ENCODE data around the gene LGI4.

Gene LGI4

DNA sequence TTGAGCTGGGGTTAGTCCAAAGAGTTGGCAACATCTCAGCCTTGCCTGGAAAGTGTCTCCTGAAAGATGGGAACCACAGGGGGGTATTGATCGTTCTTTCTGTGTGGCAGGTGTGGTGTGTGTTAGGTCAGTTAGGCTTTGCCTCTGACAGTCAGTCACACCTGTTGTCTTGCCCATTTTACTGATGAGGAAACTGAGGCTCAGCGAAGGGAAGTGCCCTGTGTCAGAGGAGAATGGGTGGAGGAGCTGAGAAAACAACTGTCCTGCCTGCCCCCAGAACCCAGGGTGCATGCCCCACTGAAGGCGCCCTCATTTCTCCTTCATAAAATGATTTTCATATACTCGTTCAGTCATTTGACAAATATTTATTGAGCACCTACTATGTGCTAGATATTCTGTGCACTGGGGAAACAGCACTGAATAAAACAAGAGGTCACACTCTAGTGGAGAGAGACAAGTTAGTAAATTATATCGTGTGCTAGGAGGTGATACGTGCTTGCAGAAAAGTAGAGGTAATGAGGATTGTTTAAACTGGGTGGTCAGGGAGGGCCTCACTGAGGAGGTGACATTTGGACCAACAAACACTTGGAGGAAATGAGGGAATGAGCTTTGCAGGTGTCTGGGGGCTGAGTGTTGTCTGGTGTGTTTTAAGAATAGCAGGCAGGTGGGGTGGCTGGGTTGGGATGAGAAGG lies 21.3 kb upstream of the LGI4 start:
- Histone ChIP-seq H3K27ac (replicated peaks) (peak overlapping the region; percentile 90; the same call in 1 of the 2 replicates), H3K27me3 (ENCODE audit: insufficient read depth, poor library complexity, severe bottlenecking) (no peaks in the 10 kb centered on the region), H3K4me3 (replicated peaks; ENCODE audit: insufficient read depth, low read length) (peak overlapping the region; percentile 88)
- no peak for DNase-seq (ENCODE audit: low read depth in 1 of 2, low spot score in 1 of 2)
- no peak for TF ChIP-seq GABPA (IDR thresholded peaks at IDR 0.05; ENCODE audit: low read depth)
- TF ChIP-seq, protein P1, sequence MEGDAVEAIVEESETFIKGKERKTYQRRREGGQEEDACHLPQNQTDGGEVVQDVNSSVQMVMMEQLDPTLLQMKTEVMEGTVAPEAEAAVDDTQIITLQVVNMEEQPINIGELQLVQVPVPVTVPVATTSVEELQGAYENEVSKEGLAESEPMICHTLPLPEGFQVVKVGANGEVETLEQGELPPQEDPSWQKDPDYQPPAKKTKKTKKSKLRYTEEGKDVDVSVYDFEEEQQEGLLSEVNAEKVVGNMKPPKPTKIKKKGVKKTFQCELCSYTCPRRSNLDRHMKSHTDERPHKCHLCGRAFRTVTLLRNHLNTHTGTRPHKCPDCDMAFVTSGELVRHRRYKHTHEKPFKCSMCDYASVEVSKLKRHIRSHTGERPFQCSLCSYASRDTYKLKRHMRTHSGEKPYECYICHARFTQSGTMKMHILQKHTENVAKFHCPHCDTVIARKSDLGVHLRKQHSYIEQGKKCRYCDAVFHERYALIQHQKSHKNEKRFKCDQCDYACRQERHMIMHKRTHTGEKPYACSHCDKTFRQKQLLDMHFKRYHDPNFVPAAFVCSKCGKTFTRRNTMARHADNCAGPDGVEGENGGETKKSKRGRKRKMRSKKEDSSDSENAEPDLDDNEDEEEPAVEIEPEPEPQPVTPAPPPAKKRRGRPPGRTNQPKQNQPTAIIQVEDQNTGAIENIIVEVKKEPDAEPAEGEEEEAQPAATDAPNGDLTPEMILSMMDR (IDR thresholded peaks at IDR 0.05; ENCODE audit: insufficient read depth, low read length): no peak
- TF ChIP-seq, protein P2, sequence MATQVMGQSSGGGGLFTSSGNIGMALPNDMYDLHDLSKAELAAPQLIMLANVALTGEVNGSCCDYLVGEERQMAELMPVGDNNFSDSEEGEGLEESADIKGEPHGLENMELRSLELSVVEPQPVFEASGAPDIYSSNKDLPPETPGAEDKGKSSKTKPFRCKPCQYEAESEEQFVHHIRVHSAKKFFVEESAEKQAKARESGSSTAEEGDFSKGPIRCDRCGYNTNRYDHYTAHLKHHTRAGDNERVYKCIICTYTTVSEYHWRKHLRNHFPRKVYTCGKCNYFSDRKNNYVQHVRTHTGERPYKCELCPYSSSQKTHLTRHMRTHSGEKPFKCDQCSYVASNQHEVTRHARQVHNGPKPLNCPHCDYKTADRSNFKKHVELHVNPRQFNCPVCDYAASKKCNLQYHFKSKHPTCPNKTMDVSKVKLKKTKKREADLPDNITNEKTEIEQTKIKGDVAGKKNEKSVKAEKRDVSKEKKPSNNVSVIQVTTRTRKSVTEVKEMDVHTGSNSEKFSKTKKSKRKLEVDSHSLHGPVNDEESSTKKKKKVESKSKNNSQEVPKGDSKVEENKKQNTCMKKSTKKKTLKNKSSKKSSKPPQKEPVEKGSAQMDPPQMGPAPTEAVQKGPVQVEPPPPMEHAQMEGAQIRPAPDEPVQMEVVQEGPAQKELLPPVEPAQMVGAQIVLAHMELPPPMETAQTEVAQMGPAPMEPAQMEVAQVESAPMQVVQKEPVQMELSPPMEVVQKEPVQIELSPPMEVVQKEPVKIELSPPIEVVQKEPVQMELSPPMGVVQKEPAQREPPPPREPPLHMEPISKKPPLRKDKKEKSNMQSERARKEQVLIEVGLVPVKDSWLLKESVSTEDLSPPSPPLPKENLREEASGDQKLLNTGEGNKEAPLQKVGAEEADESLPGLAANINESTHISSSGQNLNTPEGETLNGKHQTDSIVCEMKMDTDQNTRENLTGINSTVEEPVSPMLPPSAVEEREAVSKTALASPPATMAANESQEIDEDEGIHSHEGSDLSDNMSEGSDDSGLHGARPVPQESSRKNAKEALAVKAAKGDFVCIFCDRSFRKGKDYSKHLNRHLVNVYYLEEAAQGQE (IDR thresholded peaks at IDR 0.05; ENCODE audit: insufficient replicate concordance, low read depth): no peak
- no peak for TF ChIP-seq SPI1 (IDR thresholded peaks at IDR 0.05; ENCODE audit: borderline replicate concordance, low read depth)
- no peak for TF ChIP-seq POLR2AphosphoS5 (IDR thresholded peaks at IDR 0.05; ENCODE audit: low read depth)

DNA sequence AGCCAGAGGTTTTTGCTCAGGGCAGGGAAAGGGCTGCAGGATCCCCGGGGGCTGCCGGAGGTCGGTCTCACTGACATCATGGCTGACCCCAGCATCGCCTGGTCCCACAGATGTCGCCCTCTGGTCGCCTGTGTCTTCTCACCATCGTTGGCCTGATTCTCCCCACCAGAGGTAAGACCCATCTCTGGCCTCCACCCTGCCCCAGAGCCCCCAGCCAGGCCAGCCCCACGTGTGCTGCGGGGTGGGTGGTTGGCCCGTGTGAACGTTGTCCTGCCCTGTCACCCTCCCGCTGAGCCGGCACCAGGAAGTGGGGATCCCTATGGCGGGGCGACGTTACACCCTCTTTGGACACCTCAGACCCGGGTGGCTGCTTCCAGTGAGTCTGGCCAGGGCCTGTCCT lies 20.6 kb upstream of the LGI4 start:
- peak overlapping the region; percentile 90 for H3K27ac ChIP-seq (replicated peaks)
- no peaks in the 10 kb centered on the region for H3K27me3 ChIP-seq (ENCODE audit: insufficient read depth, poor library complexity, severe bottlenecking)
- TF ChIP-seq, protein P1 (IDR thresholded peaks at IDR 0.05; ENCODE audit: insufficient read depth, low read length): no peak
- no peak for TF ChIP-seq GABPA (IDR thresholded peaks at IDR 0.05; ENCODE audit: low read depth)
- TF ChIP-seq, protein P2 (IDR thresholded peaks at IDR 0.05; ENCODE audit: insufficient replicate concordance, low read depth): peak; percentile 11
- 0 out of 2 replicates have a peak, but pooled peaks have one; percentile 7 for TF ChIP-seq POLR2AphosphoS5 (IDR thresholded peaks at IDR 0.05; ENCODE audit: low read depth)
- H3K4me3 ChIP-seq (replicated peaks; ENCODE audit: insufficient read depth, low read length): peak overlapping the region; percentile 88
- peak in 1 of 2 experiments; percentile 33 for DNase-seq (ENCODE audit: low read depth in 1 of 2, low spot score in 1 of 2)

DNA sequence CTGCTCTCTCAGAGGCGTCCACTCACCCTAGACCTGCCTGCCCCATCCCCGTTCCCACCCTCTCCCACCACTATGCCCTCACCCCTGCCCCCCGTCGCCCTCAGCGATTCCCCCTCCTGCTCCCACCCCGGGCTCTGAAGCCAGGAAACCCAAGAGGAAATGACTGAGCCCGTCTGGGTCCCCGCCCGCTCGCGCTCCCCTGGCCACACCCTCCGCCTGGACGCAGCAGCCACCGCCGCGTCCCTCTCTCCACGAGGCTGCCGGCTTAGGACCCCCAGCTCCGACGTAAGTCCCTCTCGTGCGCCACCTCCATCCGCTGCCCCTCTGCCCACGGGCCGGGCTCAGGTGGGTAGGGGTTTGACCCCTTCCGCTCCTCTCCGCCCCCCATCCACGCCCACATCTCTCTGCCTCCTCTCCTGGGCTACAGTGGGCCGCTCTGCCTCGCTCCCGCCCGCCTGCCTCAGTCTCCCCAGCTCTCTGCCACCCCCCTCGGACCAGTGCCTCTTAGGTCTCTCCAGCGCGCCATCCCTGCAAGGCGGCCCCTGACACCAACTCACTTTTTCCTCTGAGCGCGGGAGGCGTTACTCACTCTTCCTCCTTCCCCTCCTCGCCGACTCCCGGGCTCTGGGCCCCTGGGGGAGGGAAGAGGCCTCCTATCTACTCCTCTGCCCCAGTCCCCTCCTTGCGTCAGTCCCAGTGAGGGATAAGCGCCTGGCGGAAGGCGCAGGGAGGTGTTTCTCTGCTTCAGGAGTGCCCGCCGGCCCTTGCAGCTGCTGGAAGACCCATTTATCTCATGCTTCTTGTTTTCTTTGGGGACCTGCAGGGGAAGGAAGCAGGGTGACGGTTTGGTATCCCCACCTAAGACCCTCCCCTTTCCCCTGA lies 19.9 kb upstream of the LGI4 start, which contains the start of gene FXYD5:
FXYD5 (plus strand) TSS at position 211 of the 882 bp plus-strand sequence. CDS start 816 bp downstream, outside the sequence.
- H3K4me3 ChIP-seq (replicated peaks; ENCODE audit: insufficient read depth, low read length): peak within 1 kb of the TSS; percentile 88
- H3K27me3 ChIP-seq (ENCODE audit: insufficient read depth, poor library complexity, severe bottlenecking): no peaks in the 10 kb centered on the region
- H3K27ac ChIP-seq (replicated peaks): peak within 1 kb of the TSS; percentile 90
- TF ChIP-seq SPI1 (IDR thresholded peaks at IDR 0.05; ENCODE audit: borderline replicate concordance, low read depth): peak; percentile 46; the same call in 1 of the 2 replicates
- TF ChIP-seq, protein P1 (IDR thresholded peaks at IDR 0.05; ENCODE audit: insufficient read depth, low read length): no peak
- peak; percentile 43 for TF ChIP-seq POLR2AphosphoS5 (IDR thresholded peaks at IDR 0.05; ENCODE audit: low read depth)
- no peak for TF ChIP-seq GABPA (IDR thresholded peaks at IDR 0.05; ENCODE audit: low read depth)
- TF ChIP-seq, protein P2 (IDR thresholded peaks at IDR 0.05; ENCODE audit: insufficient replicate concordance, low read depth): peak; percentile 14
- peak; percentile 86 to 90 for DNase-seq (ENCODE audit: low read depth in 1 of 2, low spot score in 1 of 2)
